DOHH2 (cell line): ENCODE measurements around the gene TOX3.

ENCODE experiments used
- CTCF ChIP-seq: fragments of 200-600 bp; sonication (generic); IDR thresholded peaks from one replicate; pipeline ENCODE4 v1.5.1; 2014; ENCODE audit warnings: antibody characterized with exemption, mild to moderate bottlenecking, low read depth, low read length; ENCODE audit not compliant: poor library complexity, severe bottlenecking
- EZH2phosphoT487 ChIP-seq: fragments of 200-600 bp; sonication (generic); IDR thresholded peaks from 2 replicates; pipeline ENCODE4 v1.6.1; 2017; ENCODE audit warnings: borderline replicate concordance, mild to moderate bottlenecking, antibody characterized with exemption, low read length, moderate library complexity, mixed read lengths

DNA sequence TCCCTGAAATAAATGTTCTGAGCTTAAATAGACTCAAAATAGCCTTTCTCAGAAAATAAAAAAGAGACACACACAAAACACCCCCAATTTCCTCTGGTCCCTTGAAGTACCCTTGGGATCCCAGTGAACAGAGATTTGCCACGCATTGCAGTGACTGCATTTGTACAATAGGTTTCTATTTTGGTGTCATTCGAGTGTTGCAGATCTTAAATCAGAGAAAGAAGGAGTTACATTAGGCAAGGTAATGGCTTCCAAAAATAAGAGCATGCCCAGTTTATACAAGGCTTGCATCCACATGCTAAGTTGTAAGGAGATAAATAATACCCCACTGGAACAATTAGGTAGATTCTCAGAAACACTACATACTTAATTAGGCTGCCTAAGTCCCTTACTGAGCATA, 2.2 kb downstream of the TOX3 start:
- TF ChIP-seq CTCF (no peak), EZH2phosphoT487 (no peak)
